ENCODE results near the gene PRRT4.
A peak's percentile ranks its signal among the peaks of the same experiment; 100 is the strongest.

The PRRT4 gene

GRCh38 chr7:128379900-128380479 is 18.5 kb upstream of the PRRT4 start:
- TF ChIP-seq CTCF (conservative IDR thresholded peaks at IDR 0.05; ENCODE audit: low read depth), result no peak
- peak overlapping the region; percentile 80 for H3K27ac ChIP-seq
- ChIA-PET CTCF (no interaction called here), POLR2A (ENCODE audit: low non-redundant PET) (no interaction called here)
- no peak for DNase-seq (ENCODE audit: low spot score)

- no peak for TF ChIP-seq CTCF (conservative IDR thresholded peaks at IDR 0.05; ENCODE audit: low read depth)
- ChIA-PET POLR2A (ENCODE audit: low non-redundant PET) (no interaction called here), CTCF (no interaction called here)
- no peak for DNase-seq (ENCODE audit: low spot score)
- H3K27ac ChIP-seq, result peak overlapping the region; percentile 26
Observed at GRCh38 chr7:128378637-128379036, 17.1 kb upstream of the PRRT4 start.

GRCh38 chr7:128376077-128376476 is 14.6 kb upstream of the PRRT4 start:
- TF ChIP-seq CTCF (conservative IDR thresholded peaks at IDR 0.05; ENCODE audit: low read depth), result no peak
- no peak overlapping the region for H3K27ac ChIP-seq
- CTCF ChIA-PET, result no interaction called here
- no peak for DNase-seq (ENCODE audit: low spot score)
- POLR2A ChIA-PET (ENCODE audit: low non-redundant PET), result no interaction called here

- ChIA-PET POLR2A (ENCODE audit: low non-redundant PET) (no interaction called here), CTCF (interaction anchor here (1.2 kb wide), 1 partner anchor 27 kb away, joined by 3 read pairs; no protein-coding TSS in a partner anchor)
- no peak overlapping the region for H3K27ac ChIP-seq
- no peak for DNase-seq (ENCODE audit: low spot score)
- TF ChIP-seq CTCF (conservative IDR thresholded peaks at IDR 0.05; ENCODE audit: low read depth), result no peak
Observed at GRCh38 chr7:128374041-128374440, 12.6 kb upstream of the PRRT4 start.

- TF ChIP-seq CTCF (conservative IDR thresholded peaks at IDR 0.05; ENCODE audit: low read depth), result no peak
- DNase-seq (ENCODE audit: low spot score), result no peak
- ChIA-PET CTCF (interaction anchor here (1.2 kb wide), 1 partner anchor 26 kb away, joined by 3 read pairs; no protein-coding TSS in a partner anchor), POLR2A (ENCODE audit: low non-redundant PET) (no interaction called here)
- H3K27ac ChIP-seq, result no peak overlapping the region
Observed at GRCh38 chr7:128373606-128374005, 12.1 kb upstream of the PRRT4 start.

- no peak for DNase-seq (ENCODE audit: low spot score)
- TF ChIP-seq CTCF (conservative IDR thresholded peaks at IDR 0.05; ENCODE audit: low read depth), result no peak
- no peak overlapping the region for H3K27ac ChIP-seq
- ChIA-PET CTCF (no interaction called here), POLR2A (ENCODE audit: low non-redundant PET) (no interaction called here)
Observed at GRCh38 chr7:128370491-128370890, 9.0 kb upstream of the PRRT4 start.
